ENCODE data around the gene RABGAP1L. TPM values are rescaled to one million over a fixed set of nuclear protein-coding genes. Genes with fewer than 3 reads are reported as not detected.

Gene RABGAP1L
- polyA plus RNA-seq, 4 donors = 20.6 to 53.9 (median 25.1) TPM

DNA sequence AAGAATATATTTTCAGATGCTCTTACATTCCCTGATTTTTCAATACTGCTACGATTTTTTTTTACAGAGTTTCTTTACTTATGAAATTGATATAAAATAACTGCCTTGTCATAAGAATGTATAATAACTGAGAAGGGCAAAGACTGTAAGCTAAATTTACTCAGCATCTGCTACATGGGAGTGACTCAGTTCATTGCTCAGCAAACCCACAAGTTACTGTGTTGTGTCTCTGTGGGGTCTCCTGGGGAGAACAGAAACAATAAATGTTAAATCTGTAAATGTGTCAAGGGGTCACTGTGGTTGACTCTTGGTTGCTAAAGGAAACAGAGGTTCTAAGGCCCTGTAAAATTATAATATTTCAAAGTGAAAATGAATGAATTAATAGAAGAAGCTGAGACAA is 630.1 kb downstream of the RABGAP1L start:
- no peaks in the 10 kb centered on the region for H3K9me3 ChIP-seq (ENCODE audit: control insufficient read depth in 2 of 2, insufficient read depth in 1 of 2, low read depth in 1 of 2, low read length in 1 of 2)
- H3K4me3 ChIP-seq (ENCODE audit: low read depth in 1 of 3, low read length in 3 of 3) = no peak overlapping the region
- no peaks in the 10 kb centered on the region for H3K4me1 ChIP-seq (ENCODE audit: control insufficient read depth in 3 of 3, insufficient read depth in 2 of 3, low read depth in 1 of 3, low read length in 2 of 3)
- WGBS, 3 donors = 60 to 81% (median 79%) methylated on average over 1 of the region's 1 CpG
- FAIRE-seq (no peak), DNase-seq (no peak)
- no peaks in the 10 kb centered on the region for H3K27me3 ChIP-seq (ENCODE audit: control insufficient read depth in 3 of 3, insufficient read depth in 3 of 3, low read length in 3 of 3)
- no peaks in the 10 kb centered on the region for H3K36me3 ChIP-seq (ENCODE audit: control insufficient read depth in 3 of 3, insufficient read depth in 2 of 3, low read depth in 1 of 3, low read length in 3 of 3)
- H3K27ac ChIP-seq (ENCODE audit: low read depth in 1 of 3, low read length in 2 of 3) = no peak overlapping the region

GRCh38 chr1:174791863-174792262 is 632.5 kb downstream of the RABGAP1L start:
- H3K9me3 ChIP-seq (ENCODE audit: control insufficient read depth in 2 of 2, insufficient read depth in 1 of 2, low read depth in 1 of 2, low read length in 1 of 2) = no peaks in the 10 kb centered on the region
- no peaks in the 10 kb centered on the region for H3K27me3 ChIP-seq (ENCODE audit: control insufficient read depth in 3 of 3, insufficient read depth in 3 of 3, low read length in 3 of 3)
- no peak for DNase-seq
- peaks cover 0 to 12% (median 0%) of the 10 kb centered on the region in 3 donors for H3K4me1 ChIP-seq (ENCODE audit: control insufficient read depth in 3 of 3, insufficient read depth in 2 of 3, low read depth in 1 of 3, low read length in 2 of 3)
- no peak for FAIRE-seq
- H3K36me3 ChIP-seq (ENCODE audit: control insufficient read depth in 3 of 3, insufficient read depth in 2 of 3, low read depth in 1 of 3, low read length in 3 of 3) = no peaks in the 10 kb centered on the region
- H3K4me3 ChIP-seq (ENCODE audit: low read depth in 1 of 3, low read length in 3 of 3) = no peak overlapping the region
- WGBS, 3 donors = 35 to 45% (median 37%) methylated on average over 2 of the region's 2 CpGs
- H3K27ac ChIP-seq (ENCODE audit: low read depth in 1 of 3, low read length in 2 of 3) = no peak overlapping the region

GRCh38 chr1:174794861-174795260 is 635.5 kb downstream of the RABGAP1L start:
- peaks cover 0 to 18% (median 0%) of the 10 kb centered on the region in 3 donors for H3K4me1 ChIP-seq (ENCODE audit: control insufficient read depth in 3 of 3, insufficient read depth in 2 of 3, low read depth in 1 of 3, low read length in 2 of 3)
- no peaks in the 10 kb centered on the region for H3K36me3 ChIP-seq (ENCODE audit: control insufficient read depth in 3 of 3, insufficient read depth in 2 of 3, low read depth in 1 of 3, low read length in 3 of 3)
- no peak for FAIRE-seq
- H3K9me3 ChIP-seq (ENCODE audit: control insufficient read depth in 2 of 2, insufficient read depth in 1 of 2, low read depth in 1 of 2, low read length in 1 of 2) = no peaks in the 10 kb centered on the region
- 93 to 100% (median 96%) methylated on average over 1 of the region's 1 CpG for WGBS, 3 donors
- H3K27ac ChIP-seq (ENCODE audit: low read depth in 1 of 3, low read length in 2 of 3) = no peak overlapping the region
- no peaks in the 10 kb centered on the region for H3K27me3 ChIP-seq (ENCODE audit: control insufficient read depth in 3 of 3, insufficient read depth in 3 of 3, low read length in 3 of 3)
- DNase-seq = no peak
- no peak overlapping the region for H3K4me3 ChIP-seq (ENCODE audit: low read depth in 1 of 3, low read length in 3 of 3)

- no peaks in the 10 kb centered on the region for H3K27me3 ChIP-seq (ENCODE audit: control insufficient read depth in 3 of 3, insufficient read depth in 3 of 3, low read length in 3 of 3)
- 81 to 97% (median 93%) methylated on average over 2 of the region's 2 CpGs for WGBS, 3 donors
- FAIRE-seq = no peak
Measured at GRCh38 chr1:174795806-174796205, 636.5 kb downstream of the RABGAP1L start.

DNA sequence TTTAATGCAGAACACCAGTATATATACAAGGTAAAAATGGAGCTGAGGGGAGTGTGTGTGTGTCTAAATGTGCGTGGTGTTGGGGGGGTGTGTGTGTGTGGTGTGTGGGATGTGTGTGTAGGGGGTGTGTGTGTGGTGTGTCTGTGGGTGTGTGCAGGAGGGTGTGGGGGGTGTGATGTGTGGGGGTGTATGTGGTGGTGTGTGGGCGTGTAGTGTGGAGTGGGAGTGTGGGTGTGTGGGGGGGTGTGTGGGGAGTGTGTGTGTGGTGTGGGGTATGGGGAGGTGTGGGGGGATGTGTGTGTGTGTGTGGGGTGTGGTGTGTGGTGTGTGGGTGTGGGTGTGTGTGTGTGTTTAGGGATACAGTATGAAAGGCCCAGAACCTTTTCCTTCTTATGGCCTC is 638.1 kb downstream of the RABGAP1L start:
- no peak for DNase-seq
- no peak for FAIRE-seq
- Histone ChIP-seq H3K27me3 (ENCODE audit: control insufficient read depth in 3 of 3, insufficient read depth in 3 of 3, low read length in 3 of 3) (no peaks in the 10 kb centered on the region), H3K36me3 (ENCODE audit: control insufficient read depth in 3 of 3, insufficient read depth in 2 of 3, low read depth in 1 of 3, low read length in 3 of 3) (no peaks in the 10 kb centered on the region), H3K27ac (ENCODE audit: low read depth in 1 of 3, low read length in 2 of 3) (no peak overlapping the region), H3K9me3 (ENCODE audit: control insufficient read depth in 2 of 2, insufficient read depth in 1 of 2, low read depth in 1 of 2, low read length in 1 of 2) (no peaks in the 10 kb centered on the region), H3K4me3 (ENCODE audit: low read depth in 1 of 3, low read length in 3 of 3) (no peak overlapping the region), H3K4me1 (ENCODE audit: control insufficient read depth in 3 of 3, insufficient read depth in 2 of 3, low read depth in 1 of 3, low read length in 2 of 3) (peaks cover 0 to 28% (median 0%) of the 10 kb centered on the region in 3 donors)
- WGBS, 3 donors = 90 to 97% (median 91%) methylated on average over 2 of the region's 2 CpGs

More at GRCh38 chr1:174795806-174796205, 636.5 kb downstream of the RABGAP1L start:
- no peaks in the 10 kb centered on the region for H3K36me3 ChIP-seq (ENCODE audit: control insufficient read depth in 3 of 3, insufficient read depth in 2 of 3, low read depth in 1 of 3, low read length in 3 of 3)
- H3K4me3 ChIP-seq (ENCODE audit: low read depth in 1 of 3, low read length in 3 of 3) = no peak overlapping the region
- no peak overlapping the region for H3K27ac ChIP-seq (ENCODE audit: low read depth in 1 of 3, low read length in 2 of 3)
- H3K9me3 ChIP-seq (ENCODE audit: control insufficient read depth in 2 of 2, insufficient read depth in 1 of 2, low read depth in 1 of 2, low read length in 1 of 2) = no peaks in the 10 kb centered on the region
- peaks cover 0 to 25% (median 0%) of the 10 kb centered on the region in 3 donors for H3K4me1 ChIP-seq (ENCODE audit: control insufficient read depth in 3 of 3, insufficient read depth in 2 of 3, low read depth in 1 of 3, low read length in 2 of 3)
- no peak for DNase-seq

DNA sequence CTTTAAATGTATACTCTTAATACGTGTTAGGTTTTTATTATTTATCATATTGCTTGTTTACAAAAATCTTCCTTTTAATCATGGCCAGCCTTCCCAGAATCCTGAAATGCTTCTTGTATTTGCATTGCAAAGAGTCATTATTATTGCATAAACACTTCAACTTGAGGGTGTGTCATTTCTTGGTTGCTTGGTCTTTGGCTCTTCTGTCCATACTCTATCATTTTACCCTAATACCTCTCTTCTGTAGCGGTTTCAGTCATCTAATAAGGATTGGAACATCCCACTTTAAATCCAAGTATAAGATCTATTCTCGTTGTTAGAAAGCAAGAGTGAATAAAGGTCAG is 639.8 kb downstream of the RABGAP1L start:
- Histone ChIP-seq H3K27ac (ENCODE audit: low read depth in 1 of 3, low read length in 2 of 3) (peak overlapping the region; percentile 27 to 90 (median 74)), H3K36me3 (ENCODE audit: control insufficient read depth in 3 of 3, insufficient read depth in 2 of 3, low read depth in 1 of 3, low read length in 3 of 3) (no peaks in the 10 kb centered on the region), H3K27me3 (ENCODE audit: control insufficient read depth in 3 of 3, insufficient read depth in 3 of 3, low read length in 3 of 3) (no peaks in the 10 kb centered on the region), H3K9me3 (ENCODE audit: control insufficient read depth in 2 of 2, insufficient read depth in 1 of 2, low read depth in 1 of 2, low read length in 1 of 2) (no peaks in the 10 kb centered on the region), H3K4me3 (ENCODE audit: low read depth in 1 of 3, low read length in 3 of 3) (peak overlapping the region in 1 of 3 donors; percentile 82), H3K4me1 (ENCODE audit: control insufficient read depth in 3 of 3, insufficient read depth in 2 of 3, low read depth in 1 of 3, low read length in 2 of 3) (peaks cover 0 to 28% (median 0%) of the 10 kb centered on the region in 3 donors)
- FAIRE-seq (no peak), DNase-seq (no peak)
- WGBS, 3 donors = 24 to 38% (median 37%) methylated on average over 3 of the region's 3 CpGs

- DNase-seq (peak in 1 of 2 donors; percentile 23), FAIRE-seq (no peak)
- Histone ChIP-seq H3K4me3 (ENCODE audit: low read depth in 1 of 3, low read length in 3 of 3) (peak overlapping the region in 2 of 3 donors; percentile 47 to 82), H3K27me3 (ENCODE audit: control insufficient read depth in 3 of 3, insufficient read depth in 3 of 3, low read length in 3 of 3) (no peaks in the 10 kb centered on the region), H3K9me3 (ENCODE audit: control insufficient read depth in 2 of 2, insufficient read depth in 1 of 2, low read depth in 1 of 2, low read length in 1 of 2) (no peaks in the 10 kb centered on the region), H3K27ac (ENCODE audit: low read depth in 1 of 3, low read length in 2 of 3) (peak overlapping the region; percentile 27 to 90 (median 74)), H3K36me3 (ENCODE audit: control insufficient read depth in 3 of 3, insufficient read depth in 2 of 3, low read depth in 1 of 3, low read length in 3 of 3) (no peaks in the 10 kb centered on the region), H3K4me1 (ENCODE audit: control insufficient read depth in 3 of 3, insufficient read depth in 2 of 3, low read depth in 1 of 3, low read length in 2 of 3) (peaks cover 0 to 21% (median 0%) of the 10 kb centered on the region in 3 donors)
- WGBS, 3 donors = 4 to 11% (median 9%) methylated on average over 10 of the region's 10 CpGs
Measured at GRCh38 chr1:174800216-174800851, 641.0 kb downstream of the RABGAP1L start.

- 13 to 26% (median 19%) methylated on average over 1 of the region's 1 CpG for WGBS, 3 donors
- Histone ChIP-seq H3K27me3 (ENCODE audit: control insufficient read depth in 3 of 3, insufficient read depth in 3 of 3, low read length in 3 of 3) (no peaks in the 10 kb centered on the region), H3K36me3 (ENCODE audit: control insufficient read depth in 3 of 3, insufficient read depth in 2 of 3, low read depth in 1 of 3, low read length in 3 of 3) (no peaks in the 10 kb centered on the region), H3K4me3 (ENCODE audit: low read depth in 1 of 3, low read length in 3 of 3) (peak overlapping the region in 1 of 3 donors; percentile 82), H3K9me3 (ENCODE audit: control insufficient read depth in 2 of 2, insufficient read depth in 1 of 2, low read depth in 1 of 2, low read length in 1 of 2) (no peaks in the 10 kb centered on the region), H3K4me1 (ENCODE audit: control insufficient read depth in 3 of 3, insufficient read depth in 2 of 3, low read depth in 1 of 3, low read length in 2 of 3) (peaks cover 0 to 16% (median 0%) of the 10 kb centered on the region in 3 donors), H3K27ac (ENCODE audit: low read depth in 1 of 3, low read length in 2 of 3) (peak overlapping the region in 1 of 3 donors; percentile 90)
- DNase-seq = no peak
- no peak for FAIRE-seq
Measured at GRCh38 chr1:174800876-174801275, 641.6 kb downstream of the RABGAP1L start.
